ENCODE data around the gene PELO.

Gene PELO

GRCh38 chr5:52774005-52774410, 13.7 kb upstream of the PELO start:
- Mint-ChIP-seq H3K36me3 (ENCODE audit: low read depth) (no peaks in the 10 kb centered on the region), H3K4me3 (no peak overlapping the region), H3K9me3 (no peaks in the 10 kb centered on the region), H3K27me3 (ENCODE audit: low read depth, poor library complexity) (no peaks in the 10 kb centered on the region), H3K27ac (peak overlapping the region; percentile 43), H3K4me1 (peaks cover 9% of the 10 kb centered on the region)
- DNase-seq = no peak
- no peak for TF ChIP-seq CTCF (IDR thresholded peaks at IDR 0.05)

- Mint-ChIP-seq H3K27me3 (ENCODE audit: low read depth, poor library complexity) (no peaks in the 10 kb centered on the region), H3K4me1 (peaks cover 9% of the 10 kb centered on the region), H3K9me3 (no peaks in the 10 kb centered on the region), H3K4me3 (no peak overlapping the region), H3K27ac (no peak overlapping the region), H3K36me3 (ENCODE audit: low read depth) (no peaks in the 10 kb centered on the region)
- no peak for TF ChIP-seq CTCF (IDR thresholded peaks at IDR 0.05)
- DNase-seq = no peak
These were observed 11.6 kb upstream of the PELO start for GRCh38 chr5:52776116-52776515.

- TF ChIP-seq CTCF (IDR thresholded peaks at IDR 0.05) = no peak
- Mint-ChIP-seq H3K27ac (no peak overlapping the region), H3K36me3 (ENCODE audit: low read depth) (no peaks in the 10 kb centered on the region), H3K9me3 (no peaks in the 10 kb centered on the region), H3K4me3 (no peak overlapping the region), H3K4me1 (peaks cover 9% of the 10 kb centered on the region), H3K27me3 (ENCODE audit: low read depth, poor library complexity) (no peaks in the 10 kb centered on the region)
- DNase-seq = no peak
These were observed 10.5 kb upstream of the PELO start for GRCh38 chr5:52777186-52777585.

GRCh38 chr5:52778781-52779180, 8.9 kb upstream of the PELO start:
- DNase-seq = no peak
- Mint-ChIP-seq H3K36me3 (ENCODE audit: low read depth) (no peaks in the 10 kb centered on the region), H3K27ac (no peak overlapping the region), H3K4me3 (no peak overlapping the region), H3K4me1 (peaks cover 8% of the 10 kb centered on the region), H3K27me3 (ENCODE audit: low read depth, poor library complexity) (no peaks in the 10 kb centered on the region), H3K9me3 (no peaks in the 10 kb centered on the region)
- TF ChIP-seq CTCF (IDR thresholded peaks at IDR 0.05) = no peak

GRCh38 chr5:52779213-52779612, 8.5 kb upstream of the PELO start:
- H3K4me1 Mint-ChIP-seq = peaks cover 3% of the 10 kb centered on the region
- no peak for DNase-seq
- no peaks in the 10 kb centered on the region for H3K9me3 Mint-ChIP-seq
- no peak overlapping the region for H3K4me3 Mint-ChIP-seq
- no peak for TF ChIP-seq CTCF (IDR thresholded peaks at IDR 0.05)
- H3K36me3 Mint-ChIP-seq (ENCODE audit: low read depth) = no peaks in the 10 kb centered on the region
- no peaks in the 10 kb centered on the region for H3K27me3 Mint-ChIP-seq (ENCODE audit: low read depth, poor library complexity)
- H3K27ac Mint-ChIP-seq = no peak overlapping the region

- no peak for DNase-seq
- Mint-ChIP-seq H3K27me3 (ENCODE audit: low read depth, poor library complexity) (peaks cover 16% of the 10 kb centered on the region), H3K36me3 (ENCODE audit: low read depth) (no peaks in the 10 kb centered on the region), H3K4me3 (no peak overlapping the region), H3K9me3 (peaks cover 4% of the 10 kb centered on the region), H3K4me1 (peaks cover 12% of the 10 kb centered on the region), H3K27ac (no peak overlapping the region)
- TF ChIP-seq CTCF (IDR thresholded peaks at IDR 0.05) = no peak
These were observed 4.3 kb upstream of the PELO start for GRCh38 chr5:52783226-52783959.

Data from nephron progenitor cell (in vitro differentiated cells).